SK-N-MC (cell line): ENCODE results near the gene SLC2A2.

ENCODE experiments used
- EZH2 ChIP-seq: fragments of 200-600 bp; sonication (generic); IDR thresholded peaks from one replicate; pipeline ENCODE4 v1.6.1; 2017; ENCODE audit warnings: antibody characterized with exemption
- POLR2AphosphoS5 ChIP-seq: IDR thresholded peaks from 2 replicates; pipeline ENCODE4 v1.6.1; 2012; ENCODE audit warnings: mild to moderate bottlenecking, low read depth, low read length, borderline replicate concordance

DNA sequence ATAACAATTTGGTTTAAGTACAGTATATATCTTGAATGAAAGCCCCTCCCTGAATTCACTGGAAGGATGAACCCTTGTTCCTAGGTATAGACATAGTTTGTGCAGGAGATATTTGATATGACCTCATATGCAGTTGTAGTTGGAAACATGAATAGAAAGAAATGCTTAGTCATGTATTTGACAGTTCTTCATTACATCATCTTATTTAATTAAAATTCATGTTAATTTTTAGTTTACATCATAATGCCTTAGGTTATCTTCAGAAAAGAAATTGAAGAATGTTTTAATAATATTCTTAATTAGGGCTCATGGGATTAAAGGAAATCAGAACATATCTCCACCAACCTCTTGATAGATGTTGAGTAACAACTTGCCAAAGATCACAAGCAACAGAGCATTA is 19.2 kb downstream of the SLC2A2 start:
- TF ChIP-seq EZH2 (no peak), POLR2AphosphoS5 (no peak)
